ENCODE results near the gene IFFO2.
"Not testable (repeated sequence)": the region's sequence is repeated elsewhere in the genome, so short reads cannot be mapped to it uniquely, and the experiment has no call there.

IFFO2 gene

GRCh38 chr1:18898567-18898966 is 57.9 kb downstream of the IFFO2 start:
- TF ChIP-seq EZH2 (IDR thresholded peaks at IDR 0.05; ENCODE audit: borderline replicate concordance, low read length) (no peak), CTCF (IDR thresholded peaks at IDR 0.05; ENCODE audit: low read length) (no peak)
- H3K9ac ChIP-seq (ENCODE audit: low read length) = no peak overlapping the region
- no peak overlapping the region for H3K27ac ChIP-seq (ENCODE audit: low read depth, low read length, poor library complexity, severe bottlenecking)
- no peaks in the 10 kb centered on the region for H3K4me1 ChIP-seq (ENCODE audit: insufficient read depth, low read length, severe bottlenecking)
- peaks cover 12% of the 10 kb centered on the region; the same call in 1 of the 2 replicates for H3K27me3 ChIP-seq (ENCODE audit: insufficient read depth, low read length)
- no peak overlapping the region for H2AFZ ChIP-seq (ENCODE audit: low read length)
- H3K4me3 ChIP-seq (ENCODE audit: low read depth, low read length, poor library complexity, severe bottlenecking) = no peak overlapping the region
- H3K36me3 ChIP-seq (ENCODE audit: insufficient read depth, low read length) = no peaks in the 10 kb centered on the region
- no peaks in the 10 kb centered on the region for H3K79me2 ChIP-seq (ENCODE audit: insufficient read depth, low read length)
- H3K4me2 ChIP-seq (ENCODE audit: low read length) = no peak overlapping the region
- no peaks in the 10 kb centered on the region for H4K20me1 ChIP-seq (ENCODE audit: insufficient read depth, low read length)
- H3F3A ChIP-seq (ENCODE audit: insufficient read depth, low read length) = no peaks in the 10 kb centered on the region
- no peaks in the 10 kb centered on the region for H3K9me2 ChIP-seq (ENCODE audit: low read depth, low read length)
- no peaks in the 10 kb centered on the region for H3K9me3 ChIP-seq (ENCODE audit: low read length)

- peaks cover 3% of the 10 kb centered on the region; the same call in 1 of the 2 replicates for H3K27me3 ChIP-seq (ENCODE audit: insufficient read depth, low read length)
- H4K20me1 ChIP-seq (ENCODE audit: insufficient read depth, low read length) = no peaks in the 10 kb centered on the region
- H3K79me2 ChIP-seq (ENCODE audit: insufficient read depth, low read length) = no peaks in the 10 kb centered on the region
- H3K27ac ChIP-seq (ENCODE audit: low read depth, low read length, poor library complexity, severe bottlenecking) = no peak overlapping the region
- no peaks in the 10 kb centered on the region for H3K9me2 ChIP-seq (ENCODE audit: low read depth, low read length)
- no peaks in the 10 kb centered on the region for H3K9me3 ChIP-seq (ENCODE audit: low read length)
- H3K4me1 ChIP-seq (ENCODE audit: insufficient read depth, low read length, severe bottlenecking) = no peaks in the 10 kb centered on the region
- H2AFZ ChIP-seq (ENCODE audit: low read length) = no peak overlapping the region
- no peak for TF ChIP-seq CTCF (IDR thresholded peaks at IDR 0.05; ENCODE audit: low read length)
- TF ChIP-seq EZH2 (IDR thresholded peaks at IDR 0.05; ENCODE audit: borderline replicate concordance, low read length) = no peak
- H3K9ac ChIP-seq (ENCODE audit: low read length) = no peak overlapping the region
- H3K36me3 ChIP-seq (ENCODE audit: insufficient read depth, low read length) = no peaks in the 10 kb centered on the region
- no peak overlapping the region for H3K4me2 ChIP-seq (ENCODE audit: low read length)
- no peaks in the 10 kb centered on the region for H3F3A ChIP-seq (ENCODE audit: insufficient read depth, low read length)
- H3K4me3 ChIP-seq (ENCODE audit: low read depth, low read length, poor library complexity, severe bottlenecking) = no peak overlapping the region
Observed at GRCh38 chr1:18895317-18895716, 61.2 kb downstream of the IFFO2 start.

GRCh38 chr1:18893120-18893519 is 63.4 kb downstream of the IFFO2 start:
- no peaks in the 10 kb centered on the region for H3K4me1 ChIP-seq (ENCODE audit: insufficient read depth, low read length, severe bottlenecking)
- no peak overlapping the region for H3K27ac ChIP-seq (ENCODE audit: low read depth, low read length, poor library complexity, severe bottlenecking)
- H3K27me3 ChIP-seq (ENCODE audit: insufficient read depth, low read length) = no peaks in the 10 kb centered on the region
- H3F3A ChIP-seq (ENCODE audit: insufficient read depth, low read length) = no peaks in the 10 kb centered on the region
- H3K36me3 ChIP-seq (ENCODE audit: insufficient read depth, low read length) = no peaks in the 10 kb centered on the region
- no peak overlapping the region for H3K4me2 ChIP-seq (ENCODE audit: low read length)
- no peak for TF ChIP-seq EZH2 (IDR thresholded peaks at IDR 0.05; ENCODE audit: borderline replicate concordance, low read length)
- no peak for TF ChIP-seq CTCF (IDR thresholded peaks at IDR 0.05; ENCODE audit: low read length)
- no peaks in the 10 kb centered on the region for H3K9me3 ChIP-seq (ENCODE audit: low read length)
- H2AFZ ChIP-seq (ENCODE audit: low read length) = no peak overlapping the region
- no peaks in the 10 kb centered on the region for H3K79me2 ChIP-seq (ENCODE audit: insufficient read depth, low read length)
- no peak overlapping the region for H3K9ac ChIP-seq (ENCODE audit: low read length)
- H3K4me3 ChIP-seq (ENCODE audit: low read depth, low read length, poor library complexity, severe bottlenecking) = no peak overlapping the region
- H4K20me1 ChIP-seq (ENCODE audit: insufficient read depth, low read length) = no peaks in the 10 kb centered on the region
- H3K9me2 ChIP-seq (ENCODE audit: low read depth, low read length) = no peaks in the 10 kb centered on the region

GRCh38 chr1:18891858-18892257 is 64.6 kb downstream of the IFFO2 start:
- H3F3A ChIP-seq (ENCODE audit: insufficient read depth, low read length); H3K27ac ChIP-seq (ENCODE audit: low read depth, low read length, poor library complexity, severe bottlenecking); H3K27me3 ChIP-seq (ENCODE audit: insufficient read depth, low read length); H3K4me2 ChIP-seq (ENCODE audit: low read length); H3K9ac ChIP-seq (ENCODE audit: low read length); H2AFZ ChIP-seq (ENCODE audit: low read length); H3K4me3 ChIP-seq (ENCODE audit: low read depth, low read length, poor library complexity, severe bottlenecking); H3K9me2 ChIP-seq (ENCODE audit: low read depth, low read length); H3K36me3 ChIP-seq (ENCODE audit: insufficient read depth, low read length); H3K4me1 ChIP-seq (ENCODE audit: insufficient read depth, low read length, severe bottlenecking); H4K20me1 ChIP-seq (ENCODE audit: insufficient read depth, low read length); H3K9me3 ChIP-seq (ENCODE audit: low read length); H3K79me2 ChIP-seq (ENCODE audit: insufficient read depth, low read length): not testable (repeated sequence)

Measured in OCI-LY1 (cell line).